IPS-11a (cell line): ENCODE results near the gene ADK.
"Not testable (repeated sequence)": the region's sequence is repeated elsewhere in the genome, so short reads cannot be mapped to it uniquely, and the experiment has no call there.

Source experiments
- H3K4me3 ChIP-seq: one replicate; pipeline ENCODE4 v1.5.1; 2013; ENCODE audit warnings: low read depth, low read length, control low read depth

The ADK gene

GRCh38 chr10:74460812-74461211 lies 309.8 kb downstream of the ADK start:
- H3K4me3 ChIP-seq, result no peak overlapping the region

GRCh38 chr10:74474022-74474713 lies 323.1 kb downstream of the ADK start:
- H3K4me3 ChIP-seq, result no peak overlapping the region

GRCh38 chr10:74476162-74476706 lies 325.2 kb downstream of the ADK start:
- H3K4me3 ChIP-seq, result not testable (repeated sequence)

GRCh38 chr10:74480778-74481177 lies 329.8 kb downstream of the ADK start:
- H3K4me3 ChIP-seq, result no peak overlapping the region

GRCh38 chr10:74483356-74483755 lies 332.3 kb downstream of the ADK start:
- H3K4me3 ChIP-seq, result no peak overlapping the region

- no peak overlapping the region for H3K4me3 ChIP-seq
Observed at GRCh38 chr10:74485283-74485682, 334.3 kb downstream of the ADK start.

- H3K4me3 ChIP-seq, result no peak overlapping the region
Observed at GRCh38 chr10:74486659-74487058, 335.6 kb downstream of the ADK start.

- no peak overlapping the region for H3K4me3 ChIP-seq
Observed at GRCh38 chr10:74488907-74489306, 337.9 kb downstream of the ADK start.

GRCh38 chr10:74490551-74490950 lies 339.5 kb downstream of the ADK start:
- H3K4me3 ChIP-seq, result no peak overlapping the region

GRCh38 chr10:74491014-74491413 lies 340.0 kb downstream of the ADK start:
- no peak overlapping the region for H3K4me3 ChIP-seq

- not testable (repeated sequence) for H3K4me3 ChIP-seq
Observed at GRCh38 chr10:74496276-74496675, 345.3 kb downstream of the ADK start.

GRCh38 chr10:74498664-74499063 lies 347.6 kb downstream of the ADK start:
- not testable (repeated sequence) for H3K4me3 ChIP-seq

GRCh38 chr10:74500026-74500704 lies 349.1 kb downstream of the ADK start:
- no peak overlapping the region for H3K4me3 ChIP-seq

GRCh38 chr10:74500816-74501215 lies 349.8 kb downstream of the ADK start:
- H3K4me3 ChIP-seq, result no peak overlapping the region

GRCh38 chr10:74502963-74503608 lies 352.1 kb downstream of the ADK start:
- H3K4me3 ChIP-seq, result no peak overlapping the region

- no peak overlapping the region for H3K4me3 ChIP-seq
Observed at GRCh38 chr10:74507951-74508350, 356.9 kb downstream of the ADK start.

- no peak overlapping the region for H3K4me3 ChIP-seq
Observed at GRCh38 chr10:74510594-74510993, 359.6 kb downstream of the ADK start.

- no peak overlapping the region for H3K4me3 ChIP-seq
Observed at GRCh38 chr10:74511051-74511450, 360.0 kb downstream of the ADK start.

- H3K4me3 ChIP-seq, result no peak overlapping the region
Observed at GRCh38 chr10:74514322-74514721, 363.3 kb downstream of the ADK start.

GRCh38 chr10:74518061-74518460 lies 367.0 kb downstream of the ADK start:
- H3K4me3 ChIP-seq, result no peak overlapping the region

- H3K4me3 ChIP-seq, result no peak overlapping the region
Observed at GRCh38 chr10:74521526-74521925, 370.5 kb downstream of the ADK start.

GRCh38 chr10:74523199-74523598 lies 372.2 kb downstream of the ADK start:
- H3K4me3 ChIP-seq, result no peak overlapping the region
